PC-3 (cell line): Measurements from ENCODE around the gene FBXO42. TPM values are rescaled to one million over a fixed set of nuclear protein-coding genes. Genes with fewer than 3 reads are reported as not detected.

Experiments used
- ATAC-seq: fragments of 200-7000 bp; cut with Tn5 transposase; 2 replicates; pipeline ENCODE4 v1.9.1; 2020; ENCODE audit warnings: mild to moderate bottlenecking, moderate library complexity
- BruUV-seq: library from RNA; stranded (reverse); fragments of 400-500 nt; replicated peaks from 2 replicates; lab custom pipeline; 2021; lab: Mats Ljungman, UMichigan
- CTCF ChIA-PET: fragments of 300-600 bp; sonication (Branson Sonifier 250); formaldehyde crosslinking; loops from one replicate; lab custom pipeline; 2022; ENCODE audit warnings: antibody characterized with exemption; lab: Charles Lee
- POLR2A ChIA-PET: fragments of 300-600 bp; sonication (Branson Sonifier 250); formaldehyde crosslinking; loops from one replicate; lab custom pipeline; 2022; ENCODE audit warnings: antibody characterized with exemption; ENCODE audit not compliant: unreplicated experiment; lab: Charles Lee
- DNase-seq: peaks from one replicate; pipeline ENCODE4 v3.0.0-alpha.2; 2015
- H2AFZ ChIP-seq: fragments of 300-600 bp; sonication (generic); 2 replicates; pipeline ENCODE4 v1.6.0; 2016; ENCODE audit warnings: antibody characterized with exemption, low read length
- H3F3A ChIP-seq: fragments of 300-600 bp; sonication (generic); one replicate; pipeline ENCODE4 v1.6.0; 2017; ENCODE audit warnings: antibody characterized with exemption, low read length, control low read depth, mild to moderate bottlenecking; ENCODE audit not compliant: unreplicated experiment
- H3K27ac ChIP-seq: fragments of 300-600 bp; sonication (generic); 2 replicates; pipeline ENCODE4 v1.5.1; 2016; ENCODE audit warnings: mild to moderate bottlenecking, low read length
- H3K27me3 ChIP-seq: fragments of 300-600 bp; sonication (generic); 2 replicates; pipeline ENCODE4 v1.6.1; 2016; ENCODE audit warnings: low read length, mixed read lengths
- H3K36me3 ChIP-seq: fragments of 300-600 bp; sonication (generic); 2 replicates; pipeline ENCODE4 v1.6.1; 2016; ENCODE audit warnings: low read depth, mixed run types, low read length, mixed read lengths
- H3K4me1 ChIP-seq: fragments of 300-600 bp; sonication (generic); 2 replicates; pipeline ENCODE4 v1.5.1; 2016; ENCODE audit warnings: low read length; ENCODE audit not compliant: insufficient read depth
- H3K4me2 ChIP-seq: fragments of 300-600 bp; sonication (generic); 2 replicates; pipeline ENCODE4 v1.6.0; 2016; ENCODE audit warnings: low read length
- H3K4me3 ChIP-seq: fragments of 300-600 bp; sonication (generic); 2 replicates; pipeline ENCODE4 v1.5.1; 2016; ENCODE audit warnings: mild to moderate bottlenecking, low read length, mixed read lengths
- H3K79me2 ChIP-seq: fragments of 300-600 bp; sonication (generic); 2 replicates; pipeline ENCODE4 v1.6.1; 2017; ENCODE audit warnings: low read length, mixed read lengths
- H3K9ac ChIP-seq: fragments of 300-600 bp; sonication (generic); 2 replicates; pipeline ENCODE4 v1.6.0; 2016; ENCODE audit warnings: mild to moderate bottlenecking, low read length
- H3K9me2 ChIP-seq: fragments of 300-600 bp; sonication (generic); replicated peaks from 2 replicates; pipeline ENCODE4 v1.6.1; 2016; ENCODE audit warnings: mixed run types, low read length, mixed read lengths
- H3K9me3 ChIP-seq: fragments of 300-600 bp; sonication (generic); 2 replicates; pipeline ENCODE4 v1.6.1; 2016; ENCODE audit warnings: low read length, mixed read lengths
- H4K20me1 ChIP-seq: fragments of 300-600 bp; sonication (generic); 2 replicates; pipeline ENCODE4 v1.6.1; 2016; ENCODE audit warnings: low read length, mixed read lengths
- EZH2 ChIP-seq: fragments of 300-600 bp; sonication (generic); IDR thresholded peaks from one replicate; pipeline ENCODE4 v1.6.1; 2017; ENCODE audit warnings: antibody characterized with exemption, mild to moderate bottlenecking, low read length; ENCODE audit not compliant: unreplicated experiment
- EZH2phosphoT487 ChIP-seq: fragments of 300-600 bp; sonication (generic); IDR thresholded peaks from 2 replicates; pipeline ENCODE4 v1.6.1; 2018; ENCODE audit warnings: mild to moderate bottlenecking, antibody characterized with exemption, low read length, borderline replicate concordance
- intact Hi-C: fragments of 100-400 bp; cut with micrococcal nuclease; formaldehyde crosslinking; loops from 2 replicates; pipeline ENCODE4 v1.9.0; 2023
- total RNA-seq: library from RNA; depleted of rRNA; stranded (reverse); fragments of >200 nt; gene quantifications from 2 replicates; pipeline ENCODE4 v1.2.3, GENCODE V29; 2014
- TF ChIP-seq, protein P1 (sequence below): fragments of 300-600 bp; sonication (generic); conservative IDR thresholded peaks from 2 replicates; pipeline ENCODE4 v1.5.1; 2017; ENCODE audit warnings: antibody characterized with exemption, low read depth, mild to moderate bottlenecking, low read length

The FBXO42 gene
- total RNA-seq, 1 experiment from 2014 or later = 16.0 TPM

- Histone ChIP-seq H3F3A (no peaks in the 10 kb centered on the region), H4K20me1 (no peaks in the 10 kb centered on the region), H3K27ac (no peak overlapping the region), H3K79me2 (peaks cover 6% of the 10 kb centered on the region; the same call in 1 of the 2 replicates), H3K36me3 (no peaks in the 10 kb centered on the region), H3K4me1 (peaks cover 12% of the 10 kb centered on the region), H3K4me3 (no peak overlapping the region), H3K9me2 (no peaks in the 10 kb centered on the region), H3K9me3 (no peaks in the 10 kb centered on the region), H2AFZ (no peak overlapping the region), H3K4me2 (no peak overlapping the region), H3K9ac (no peak overlapping the region), H3K27me3 (no peaks in the 10 kb centered on the region)
- ChIA-PET CTCF (no interaction called here), POLR2A (interaction anchor here (0.5 kb wide), 1 partner anchor 158 kb away, joined by 27 read pairs; no protein-coding TSS in a partner anchor)
- DNase-seq (no peak), ATAC-seq (no peak)
- intact Hi-C loops = no loop called here
- TF ChIP-seq, protein P1, sequence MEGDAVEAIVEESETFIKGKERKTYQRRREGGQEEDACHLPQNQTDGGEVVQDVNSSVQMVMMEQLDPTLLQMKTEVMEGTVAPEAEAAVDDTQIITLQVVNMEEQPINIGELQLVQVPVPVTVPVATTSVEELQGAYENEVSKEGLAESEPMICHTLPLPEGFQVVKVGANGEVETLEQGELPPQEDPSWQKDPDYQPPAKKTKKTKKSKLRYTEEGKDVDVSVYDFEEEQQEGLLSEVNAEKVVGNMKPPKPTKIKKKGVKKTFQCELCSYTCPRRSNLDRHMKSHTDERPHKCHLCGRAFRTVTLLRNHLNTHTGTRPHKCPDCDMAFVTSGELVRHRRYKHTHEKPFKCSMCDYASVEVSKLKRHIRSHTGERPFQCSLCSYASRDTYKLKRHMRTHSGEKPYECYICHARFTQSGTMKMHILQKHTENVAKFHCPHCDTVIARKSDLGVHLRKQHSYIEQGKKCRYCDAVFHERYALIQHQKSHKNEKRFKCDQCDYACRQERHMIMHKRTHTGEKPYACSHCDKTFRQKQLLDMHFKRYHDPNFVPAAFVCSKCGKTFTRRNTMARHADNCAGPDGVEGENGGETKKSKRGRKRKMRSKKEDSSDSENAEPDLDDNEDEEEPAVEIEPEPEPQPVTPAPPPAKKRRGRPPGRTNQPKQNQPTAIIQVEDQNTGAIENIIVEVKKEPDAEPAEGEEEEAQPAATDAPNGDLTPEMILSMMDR = no peak
- TF ChIP-seq EZH2phosphoT487 (no peak), EZH2 (no peak)
- no TSS peak for BruUV-seq
These were observed 148.7 kb downstream of the FBXO42 start for GRCh38 chr1:16203550-16203949.

- no peaks in the 10 kb centered on the region for H3K27me3 ChIP-seq
- BruUV-seq = no TSS peak
- H3K4me2 ChIP-seq = no peak overlapping the region
- intact Hi-C loops = no loop called here
- H2AFZ ChIP-seq = no peak overlapping the region
- peaks cover 10% of the 10 kb centered on the region for H3K4me1 ChIP-seq
- H3K79me2 ChIP-seq = peaks cover 6% of the 10 kb centered on the region; the same call in 1 of the 2 replicates
- no peak for ATAC-seq
- H4K20me1 ChIP-seq = no peaks in the 10 kb centered on the region
- TF ChIP-seq, protein P1 = no peak
- TF ChIP-seq EZH2 = no peak
- no peak for TF ChIP-seq EZH2phosphoT487
- H3K36me3 ChIP-seq = no peaks in the 10 kb centered on the region
- no peak for DNase-seq
- no peaks in the 10 kb centered on the region for H3K9me3 ChIP-seq
- ChIA-PET CTCF (no interaction called here), POLR2A (no interaction called here)
- H3F3A ChIP-seq = no peaks in the 10 kb centered on the region
- H3K4me3 ChIP-seq = no peak overlapping the region
- no peak overlapping the region for H3K9ac ChIP-seq
- no peaks in the 10 kb centered on the region for H3K9me2 ChIP-seq
- H3K27ac ChIP-seq = no peak overlapping the region
These were observed 149.7 kb downstream of the FBXO42 start for GRCh38 chr1:16202281-16203210.

GRCh38 chr1:16199700-16200099 lies 152.6 kb downstream of the FBXO42 start:
- no peaks in the 10 kb centered on the region for H4K20me1 ChIP-seq
- ChIA-PET POLR2A (no interaction called here), CTCF (no interaction called here)
- no peak for TF ChIP-seq EZH2phosphoT487
- TF ChIP-seq EZH2 = no peak
- TF ChIP-seq, protein P1 = no peak
- H3K4me3 ChIP-seq = no peak overlapping the region
- no peak for DNase-seq
- H3K9me3 ChIP-seq = no peaks in the 10 kb centered on the region
- H3F3A ChIP-seq = no peaks in the 10 kb centered on the region
- no peak overlapping the region for H3K9ac ChIP-seq
- H3K27me3 ChIP-seq = no peaks in the 10 kb centered on the region
- no peak overlapping the region for H3K4me2 ChIP-seq
- BruUV-seq = no TSS peak
- no peak overlapping the region for H2AFZ ChIP-seq
- H3K9me2 ChIP-seq = no peaks in the 10 kb centered on the region
- H3K4me1 ChIP-seq = no peaks in the 10 kb centered on the region
- no peak for ATAC-seq
- H3K79me2 ChIP-seq = no peaks in the 10 kb centered on the region
- intact Hi-C loops = no loop called here
- H3K27ac ChIP-seq = no peak overlapping the region
- no peaks in the 10 kb centered on the region for H3K36me3 ChIP-seq
